T-helper 1 cell treated with Interleukin-12 subunit alpha and Interleukin-12 subunit beta and Interleukin-4 antibody, amounts not matched to agents 30 μg/mL and 1 μg/mL, for 36 hours (primary cell): ENCODE measurements around the gene PIK3C3.

Experiments used
- H3K27ac Mint-ChIP-seq: one replicate; pipeline ENCODE4 v1.8.0; 2021; ENCODE audit warnings: mild to moderate bottlenecking, mixed read lengths
- H3K27me3 Mint-ChIP-seq: one replicate; pipeline ENCODE4 v1.8.0; 2021; ENCODE audit warnings: low read depth, mixed read lengths
- H3K36me3 Mint-ChIP-seq: one replicate; pipeline ENCODE4 v1.8.0; 2021; ENCODE audit warnings: low read depth, mixed read lengths
- H3K4me1 Mint-ChIP-seq: one replicate; pipeline ENCODE4 v1.8.0; 2021; ENCODE audit warnings: low read depth, mixed read lengths
- H3K4me3 Mint-ChIP-seq: one replicate; pipeline ENCODE4 v1.8.0; 2021; ENCODE audit warnings: mild to moderate bottlenecking, moderate library complexity, mixed read lengths
- H3K9me3 Mint-ChIP-seq: one replicate; pipeline ENCODE4 v1.8.0; 2021; ENCODE audit warnings: mixed read lengths

Gene PIK3C3

GRCh38 chr18:42131066-42131929 lies 176.3 kb downstream of the PIK3C3 start:
- Mint-ChIP-seq H3K4me3 (no peak overlapping the region), H3K36me3 (no peaks in the 10 kb centered on the region), H3K27me3 (peaks cover 3% of the 10 kb centered on the region), H3K4me1 (no peaks in the 10 kb centered on the region), H3K27ac (no peak overlapping the region), H3K9me3 (no peaks in the 10 kb centered on the region)

GRCh38 chr18:42131930-42132244 lies 176.9 kb downstream of the PIK3C3 start:
- no peaks in the 10 kb centered on the region for H3K9me3 Mint-ChIP-seq
- H3K27me3 Mint-ChIP-seq = peaks cover 4% of the 10 kb centered on the region
- H3K27ac Mint-ChIP-seq = no peak overlapping the region
- no peaks in the 10 kb centered on the region for H3K4me1 Mint-ChIP-seq
- H3K4me3 Mint-ChIP-seq = no peak overlapping the region
- no peaks in the 10 kb centered on the region for H3K36me3 Mint-ChIP-seq
